Measurements from ENCODE around the gene S100A7. TPM values are rescaled to one million over a fixed set of nuclear protein-coding genes. Genes with fewer than 3 reads are reported as not detected.
"Not testable (repeated sequence)": the region's sequence is repeated elsewhere in the genome, so short reads cannot be mapped to it uniquely, and the experiment has no call there.

The S100A7 gene
- total RNA-seq, 1 donor from 2014 or later: not detected

GRCh38 chr1:153478047-153478691 is 17.7 kb upstream of the S100A7 start:
- DNase-seq (ENCODE audit: low spot score) (no peak), ATAC-seq (no peak)

- ATAC-seq (no peak), DNase-seq (ENCODE audit: low spot score) (no peak)
Observed at GRCh38 chr1:153476491-153477093, 16.1 kb upstream of the S100A7 start.

- DNase-seq (ENCODE audit: low spot score): no peak
- ATAC-seq: no peak
Observed at GRCh38 chr1:153475282-153475681, 14.8 kb upstream of the S100A7 start.

- no peak for DNase-seq (ENCODE audit: low spot score)
- ATAC-seq: no peak
Observed at GRCh38 chr1:153474347-153474746, 13.9 kb upstream of the S100A7 start.

GRCh38 chr1:153470707-153471106 is 10.3 kb upstream of the S100A7 start:
- ATAC-seq: no peak
- DNase-seq (ENCODE audit: low spot score): no peak

GRCh38 chr1:153466908-153467307 is 6.5 kb upstream of the S100A7 start:
- DNase-seq (ENCODE audit: low spot score) (no peak), ATAC-seq (no peak)

- no peak for DNase-seq (ENCODE audit: low spot score)
- ATAC-seq: peak; percentile 86
Observed at GRCh38 chr1:153465811-153466636, 5.6 kb upstream of the S100A7 start.

- ATAC-seq; DNase-seq (ENCODE audit: low spot score): not testable (repeated sequence)
Observed at GRCh38 chr1:153462741-153463140, 2.3 kb upstream of the S100A7 start.

- no peak for DNase-seq (ENCODE audit: low spot score)
- no peak for ATAC-seq
Observed at GRCh38 chr1:153459655-153460054, 796 bp downstream of the S100A7 start.

GRCh38 chr1:153456396-153456795 is 4.1 kb downstream of the S100A7 start:
- DNase-seq (ENCODE audit: low spot score) (no peak), ATAC-seq (no peak)

GRCh38 chr1:153448851-153449250 is 11.6 kb downstream of the S100A7 start:
- ATAC-seq; DNase-seq (ENCODE audit: low spot score): not testable (repeated sequence)

- DNase-seq (ENCODE audit: low spot score): no peak
- no peak for ATAC-seq
Observed at GRCh38 chr1:153447498-153448170, 12.8 kb downstream of the S100A7 start.

- DNase-seq (ENCODE audit: low spot score): no peak
- ATAC-seq: no peak
Observed at GRCh38 chr1:153444078-153444477, 16.4 kb downstream of the S100A7 start.

- no peak for DNase-seq (ENCODE audit: low spot score)
- no peak for ATAC-seq
Observed at GRCh38 chr1:153443486-153443885, 17.0 kb downstream of the S100A7 start.

GRCh38 chr1:153441238-153441755 is 19.2 kb downstream of the S100A7 start:
- ATAC-seq: no peak
- no peak for DNase-seq (ENCODE audit: low spot score)

GRCh38 chr1:153439273-153439672 is 21.2 kb downstream of the S100A7 start:
- ATAC-seq (no peak), DNase-seq (ENCODE audit: low spot score) (no peak)

- DNase-seq (ENCODE audit: low spot score): no peak
- ATAC-seq: no peak
Observed at GRCh38 chr1:153438599-153438998, 21.9 kb downstream of the S100A7 start.

GRCh38 chr1:153437236-153437635 is 23.2 kb downstream of the S100A7 start:
- ATAC-seq (no peak), DNase-seq (ENCODE audit: low spot score) (no peak)

- DNase-seq (ENCODE audit: low spot score) (no peak), ATAC-seq (no peak)
Observed at GRCh38 chr1:153434746-153435455, 25.6 kb downstream of the S100A7 start.

- ATAC-seq (no peak), DNase-seq (ENCODE audit: low spot score) (no peak)
Observed at GRCh38 chr1:153432874-153433681, 27.4 kb downstream of the S100A7 start.
